DMS79 (cell line): ENCODE results near the gene OR10J4.
"Not testable (repeated sequence)": the region's sequence is repeated elsewhere in the genome, so short reads cannot be mapped to it uniquely, and the experiment has no call there.

Source experiments
- DNase-seq: peaks from one replicate; lab custom pipeline; 2025; lab: John Stamatoyannopoulos, UW

OR10J4 gene

GRCh38 chr1:159431904-159432303 lies at the start of gene OR10J4:
Gene OR10J4, plus strand, starts transcription at chr1:159432204.
- DNase-seq: no peak

GRCh38 chr1:159406821-159407220 lies 25.2 kb upstream of the OR10J4 start:
- no peak for DNase-seq

- DNase-seq: no peak
Measured at GRCh38 chr1:159408862-159409400, 23.1 kb upstream of the OR10J4 start.

- DNase-seq: no peak
Measured at GRCh38 chr1:159421821-159422220, 10.2 kb upstream of the OR10J4 start.

- no peak for DNase-seq
Measured at GRCh38 chr1:159428536-159428935, 3.5 kb upstream of the OR10J4 start.

- no peak for DNase-seq
Measured at GRCh38 chr1:159429074-159429861, 2.7 kb upstream of the OR10J4 start.

GRCh38 chr1:159430985-159431384 lies 1.0 kb upstream of the OR10J4 start:
- no peak for DNase-seq

- DNase-seq: no peak
Measured at GRCh38 chr1:159436469-159436868, 4.5 kb downstream of the OR10J4 start.

GRCh38 chr1:159439422-159439821 lies 7.4 kb downstream of the OR10J4 start, which contains the start of gene OR10J1:
Gene OR10J1, plus strand, starts transcription at chr1:159439722. Its CDS starts 70 bp downstream, at chr1:159439792.
- no peak for DNase-seq

GRCh38 chr1:159441360-159441759 lies 9.4 kb downstream of the OR10J4 start:
- DNase-seq: no peak

GRCh38 chr1:159442428-159442827 lies 10.4 kb downstream of the OR10J4 start:
- DNase-seq: no peak

GRCh38 chr1:159443066-159443750 lies 11.2 kb downstream of the OR10J4 start:
- no peak for DNase-seq

- no peak for DNase-seq
Measured at GRCh38 chr1:159444511-159444910, 12.5 kb downstream of the OR10J4 start.

GRCh38 chr1:159448181-159448580 lies 16.2 kb downstream of the OR10J4 start:
- no peak for DNase-seq

GRCh38 chr1:159449605-159450004 lies 17.6 kb downstream of the OR10J4 start:
- not testable (repeated sequence) for DNase-seq

GRCh38 chr1:159459551-159459950 lies 27.5 kb downstream of the OR10J4 start:
- no peak for DNase-seq

GRCh38 chr1:159465191-159465603 lies 33.2 kb downstream of the OR10J4 start:
- DNase-seq: no peak

- DNase-seq: no peak
Measured at GRCh38 chr1:159468321-159468720, 36.3 kb downstream of the OR10J4 start.

- no peak for DNase-seq
Measured at GRCh38 chr1:159469921-159470533, 38.0 kb downstream of the OR10J4 start.

GRCh38 chr1:159473335-159473734 lies 41.3 kb downstream of the OR10J4 start:
- no peak for DNase-seq

GRCh38 chr1:159474926-159475325 lies 42.9 kb downstream of the OR10J4 start:
- no peak for DNase-seq
